ENCODE data around the gene APBA2. TPM values are rescaled to one million over a fixed set of nuclear protein-coding genes. Genes with fewer than 3 reads are reported as not detected.
"Not testable (repeated sequence)": the region's sequence is repeated elsewhere in the genome, so short reads cannot be mapped to it uniquely, and the experiment has no call there.

Gene APBA2
- total and polyA plus RNA-seq, 2 of the 4 experiments (the other 2 are of a cell fraction) = 21.7 to 33.0 TPM

- H3K23ac ChIP-seq (ENCODE audit: low read depth, low read length); H2AK9ac ChIP-seq (replicated peaks; ENCODE audit: low read depth, low read length, poor library complexity); H3K9me3 ChIP-seq (ENCODE audit: control insufficient read depth, insufficient read depth, low read length); H2AK5ac ChIP-seq (ENCODE audit: low read depth, low read length); H3K4me3 ChIP-seq (ENCODE audit: insufficient read depth, low read depth, low read length); H3K4me2 ChIP-seq (ENCODE audit: low read depth, low read length); H3K36me3 ChIP-seq (ENCODE audit: control insufficient read depth, insufficient read depth, low read length); H3K79me1 ChIP-seq (ENCODE audit: low read depth in 1 of 2, low read length in 2 of 2); H3K9me1 ChIP-seq (ENCODE audit: insufficient read depth, low read length); dilution Hi-C loops (cut with HindIII; ENCODE audit: low sequenced_read_pairs, unreplicated experiment); H2BK15ac ChIP-seq (ENCODE audit: low read depth, low read length); H4K20me1 ChIP-seq (ENCODE audit: insufficient read depth, low read length); H4K5ac ChIP-seq (ENCODE audit: low read depth, low read length); H3K56ac ChIP-seq (ENCODE audit: extremely low read depth, insufficient read depth, low read length); H3K27me3 ChIP-seq (ENCODE audit: control insufficient read depth, insufficient read depth, low read length); H3K4ac ChIP-seq (ENCODE audit: low read depth, low read length); H3K27ac ChIP-seq (ENCODE audit: insufficient read depth, low read length); H4K8ac ChIP-seq (ENCODE audit: low read depth in 2 of 2, low read length in 2 of 2); H2AFZ ChIP-seq (replicated peaks; ENCODE audit: low read length, poor library complexity); H3K14ac ChIP-seq (replicated peaks; ENCODE audit: low read depth, low read length); H4K91ac ChIP-seq (ENCODE audit: insufficient read depth, low read depth, low read length); intact Hi-C loops (cut with micrococcal nuclease); POLR2A ChIA-PET (ENCODE audit: unreplicated experiment); BruUV-seq (replicated peaks); H3K18ac ChIP-seq (ENCODE audit: low read depth, low read length); H2BK120ac ChIP-seq (ENCODE audit: low read depth, low read length); H3K4me1 ChIP-seq (ENCODE audit: control insufficient read depth, insufficient read depth, low read length); H2BK20ac ChIP-seq (ENCODE audit: low read depth, low read length); H2BK5ac ChIP-seq (ENCODE audit: low read depth, low read length, poor library complexity, severe bottlenecking); H3K9ac ChIP-seq (ENCODE audit: low read depth, low read length): not testable (repeated sequence)
- ATAC-seq (ENCODE audit: low read depth) (peak; percentile 22; the same call in 1 of the 2 replicates), DNase-seq (peak; percentile 34)
- CTCF ChIA-PET = interaction anchor here (0.7 to 1.8 kb wide), 10 partner anchors 9 to 221 kb away, joined by 3 to 7 read pairs (median 4); no protein-coding TSS in a partner anchor
- 100% methylated on average over 1 of the region's 10 CpGs; no CpG with 5 or more reads in 1 of the 2 experiments for WGBS, 2 experiments (ENCODE audit: extremely low coverage in 2 of 2, insufficient read length in 1 of 2)
- TF ChIP-seq RAD21 (IDR thresholded peaks at IDR 0.05; ENCODE audit: low read length) (peak; percentile 42), CEBPB (IDR thresholded peaks at IDR 0.05; ENCODE audit: low read depth, low read length) (peak; percentile 49; the same call in 1 of the 2 replicates)
- TF ChIP-seq, protein P1, sequence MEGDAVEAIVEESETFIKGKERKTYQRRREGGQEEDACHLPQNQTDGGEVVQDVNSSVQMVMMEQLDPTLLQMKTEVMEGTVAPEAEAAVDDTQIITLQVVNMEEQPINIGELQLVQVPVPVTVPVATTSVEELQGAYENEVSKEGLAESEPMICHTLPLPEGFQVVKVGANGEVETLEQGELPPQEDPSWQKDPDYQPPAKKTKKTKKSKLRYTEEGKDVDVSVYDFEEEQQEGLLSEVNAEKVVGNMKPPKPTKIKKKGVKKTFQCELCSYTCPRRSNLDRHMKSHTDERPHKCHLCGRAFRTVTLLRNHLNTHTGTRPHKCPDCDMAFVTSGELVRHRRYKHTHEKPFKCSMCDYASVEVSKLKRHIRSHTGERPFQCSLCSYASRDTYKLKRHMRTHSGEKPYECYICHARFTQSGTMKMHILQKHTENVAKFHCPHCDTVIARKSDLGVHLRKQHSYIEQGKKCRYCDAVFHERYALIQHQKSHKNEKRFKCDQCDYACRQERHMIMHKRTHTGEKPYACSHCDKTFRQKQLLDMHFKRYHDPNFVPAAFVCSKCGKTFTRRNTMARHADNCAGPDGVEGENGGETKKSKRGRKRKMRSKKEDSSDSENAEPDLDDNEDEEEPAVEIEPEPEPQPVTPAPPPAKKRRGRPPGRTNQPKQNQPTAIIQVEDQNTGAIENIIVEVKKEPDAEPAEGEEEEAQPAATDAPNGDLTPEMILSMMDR (conservative IDR thresholded peaks at IDR 0.05; ENCODE audit: low read depth, low read length) = peak; percentile 65
- in situ Hi-C loops (cut with MboI; ENCODE audit: low sequenced_read_pairs) = loop anchor here (5.0 kb wide), 1 partner anchor 220 kb away; no protein-coding TSS in a partner anchor
Measured at GRCh38 chr15:29102173-29102794, 216.5 kb downstream of the APBA2 start.
